Heart left ventricle (tissue), 16 donors: ENCODE data around the gene PTPN5. TPM values are rescaled to one million over a fixed set of nuclear protein-coding genes. Genes with fewer than 3 reads are reported as not detected.
"Not testable (repeated sequence)": the region's sequence is repeated elsewhere in the genome, so short reads cannot be mapped to it uniquely, and the experiment has no call there.

Source experiments
- ATAC-seq, 4 donors: fragments of 200-7000 bp; cut with Tn5 transposase; one replicate each; pipeline ENCODE4 v1.9.1; 2020 to 2022; ENCODE audit warnings: moderate library complexity in 4 of 4, mild to moderate bottlenecking in 3 of 4, moderate number of reproducible peaks in 1 of 4
- DNase-seq, 5 donors: peaks; one replicate each; pipeline ENCODE4 v3.0.0-alpha.2; 2020
- H3K27ac ChIP-seq, 12 donors: fragments of 200-600 bp; sonication (generic) in 4 of 12; one replicate each; pipeline versions ENCODE4 v1.5.0 to v1.8.0; 2016 to 2022; ENCODE audit warnings: mild to moderate bottlenecking in 2 of 12
- H3K27me3 ChIP-seq, 9 donors: fragments of 200-600 bp; sonication (generic) in 2 of 9; one replicate each; pipeline versions ENCODE4 v1.5.1 to v1.8.0; 2016 to 2022; ENCODE audit warnings: mild to moderate bottlenecking in 3 of 9
- H3K36me3 ChIP-seq, 9 donors: fragments of 200-600 bp; sonication (generic) in 2 of 9; one replicate each; pipeline versions ENCODE4 v1.5.0 to v1.8.0; 2018 to 2022; ENCODE audit warnings: mild to moderate bottlenecking in 2 of 9
- H3K4me1 ChIP-seq, 12 donors: fragments of 200-600 bp; sonication (generic) in 4 of 12; one replicate each; pipeline versions ENCODE4 v1.5.0 to v1.8.0; 2016 to 2022; ENCODE audit warnings: mild to moderate bottlenecking in 3 of 12
- H3K4me3 ChIP-seq, 12 donors: fragments of 200-600 bp; sonication (generic) in 4 of 12; one replicate each; pipeline versions ENCODE4 v1.5.0 to v1.8.0; 2017 to 2022; ENCODE audit warnings: mild to moderate bottlenecking in 9 of 12, moderate library complexity in 4 of 12
- H3K9me3 ChIP-seq, 12 donors: fragments of 200-600 bp; sonication (generic) in 4 of 12; one replicate each; pipeline versions ENCODE4 v1.5.0 to v1.8.0; 2016 to 2022; ENCODE audit warnings: mild to moderate bottlenecking in 1 of 12
- POLR2A ChIP-seq, 2 donors: fragments of 450-650 bp; IDR thresholded peaks; one replicate each; pipeline ENCODE4 v1.6.1; 2017; ENCODE audit warnings: antibody characterized with exemption in 2 of 2, mild to moderate bottlenecking in 2 of 2, moderate library complexity in 2 of 2
- WGBS, 4 donors: extraction: QIAGEN DNeasy Blood & Tissue Kit in 2 of 4; methylation state at CpG; one replicate each; pipeline versions ENCODE4 v1.1.5 to v1.1.7; 2013 to 2018; 5-methylcytosine and 5-hydroxymethylcytosine counted together
- intact Hi-C, 10 donors: fragments of 100-400 bp; cut with DNase I; formaldehyde crosslinking; loops; one replicate each; pipeline versions ENCODE4 v1.11.1 to v1.14.2; 2022
- polyA plus RNA-seq, 2 donors: library from polyadenylated mRNA; stranded (reverse); fragments of 200-250 nt; gene quantifications; one replicate each; pipeline ENCODE4 v1.2.3, GENCODE V29; 2013
- total RNA-seq, 9 donors: library from RNA; depleted of rRNA in 2 of 9; stranded (reverse); fragments of >200 nt in 2 of 9; fragmentation: NEBNext Ultra II Directional in 3 of 9; extraction: Animal tissue kit (Norgen Biotek cat#: 25700) in 3 of 9; gene quantifications; one replicate each; pipeline versions ENCODE4 v1.1.0 to v1.2.4, GENCODE V29; 2016 to 2023
- TF ChIP-seq, protein P1 (sequence below), 12 donors: fragments of 200-600 bp; sonication (generic) in 4 of 12; IDR thresholded peaks; one replicate each; pipeline versions ENCODE4 v1.5.0 to v1.8.0; 2018 to 2022; ENCODE audit warnings: antibody characterized with exemption in 12 of 12, mild to moderate bottlenecking in 5 of 12
- donor health status: ischemic (EF 13 %, LVEDD 7.1; RV severe dilation, severe dysfunction).
- donor health status: healthy with polysubstance abuse.
- donor health status: DM: no; HTN: yes; CAD: no.
- donor health status: DM: no; HTN: no; CAD: no.
- donor health status: ischemic (EF 25% LVEDD 6.9; RV normal size, moderate dysfunction).
- donor health status: ischemic (EF 25% LVEDD 5.7; RV mildly dilated, moderate dysfunction).
- donor health status: healthy.
- donor health status: DM: yes; HTN: yes; CAD: no.
- donor health status: ischemic (EF 35%, LVEDD 5.7; RV mildly dilated, moderate dysfunction).
- donor health status: nonischemic (EF 11% LVEDD 7.7; RV severe dilation, severe dysfunction).
- donor health status: DM: yes; HTN: yes; CAD: no.
- donor health status: PGD.
- donor health status: ischemic (EF 29% LVEDD 5.4; RV normal size, mild dysfunction).
- donor health status: nonischemic (EF 23%, LVEDD 6.1; RV moderate dilation, normal function).

PTPN5 gene
- total and polyA plus RNA-seq, 11 donors, result 2.3 to 18.5 (median 5.4) TPM

DNA sequence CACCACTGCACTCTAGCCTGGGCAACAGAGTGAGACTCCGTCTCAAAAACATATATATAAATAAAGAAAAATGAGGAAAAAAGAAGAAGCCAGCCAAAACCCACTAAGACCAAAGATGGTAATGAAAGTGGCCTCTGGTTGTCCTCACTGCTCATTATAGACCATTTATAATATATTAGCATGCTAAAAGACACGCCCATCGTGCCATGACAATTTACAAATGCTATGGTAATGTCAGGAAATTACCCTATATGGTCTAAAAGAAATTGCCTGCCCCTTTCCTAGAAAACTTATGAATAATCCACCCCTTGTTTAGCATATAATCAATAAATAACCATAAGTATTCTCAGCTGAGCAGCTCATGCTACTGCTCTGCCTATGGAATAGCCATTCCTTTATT is 109.1 kb downstream of the PTPN5 start:
- Histone ChIP-seq H3K4me3 (no peak overlapping the region), H3K27ac (no peak overlapping the region), H3K9me3 (no peaks in the 10 kb centered on the region), H3K36me3 (no peaks in the 10 kb centered on the region), H3K27me3 (no peaks in the 10 kb centered on the region), H3K4me1 (no peaks in the 10 kb centered on the region)
- intact Hi-C loops, result no loop called here
- ATAC-seq (no peak), DNase-seq (no peak)
- TF ChIP-seq POLR2A (IDR thresholded peaks at IDR 0.05), result no peak
- TF ChIP-seq, protein P1, sequence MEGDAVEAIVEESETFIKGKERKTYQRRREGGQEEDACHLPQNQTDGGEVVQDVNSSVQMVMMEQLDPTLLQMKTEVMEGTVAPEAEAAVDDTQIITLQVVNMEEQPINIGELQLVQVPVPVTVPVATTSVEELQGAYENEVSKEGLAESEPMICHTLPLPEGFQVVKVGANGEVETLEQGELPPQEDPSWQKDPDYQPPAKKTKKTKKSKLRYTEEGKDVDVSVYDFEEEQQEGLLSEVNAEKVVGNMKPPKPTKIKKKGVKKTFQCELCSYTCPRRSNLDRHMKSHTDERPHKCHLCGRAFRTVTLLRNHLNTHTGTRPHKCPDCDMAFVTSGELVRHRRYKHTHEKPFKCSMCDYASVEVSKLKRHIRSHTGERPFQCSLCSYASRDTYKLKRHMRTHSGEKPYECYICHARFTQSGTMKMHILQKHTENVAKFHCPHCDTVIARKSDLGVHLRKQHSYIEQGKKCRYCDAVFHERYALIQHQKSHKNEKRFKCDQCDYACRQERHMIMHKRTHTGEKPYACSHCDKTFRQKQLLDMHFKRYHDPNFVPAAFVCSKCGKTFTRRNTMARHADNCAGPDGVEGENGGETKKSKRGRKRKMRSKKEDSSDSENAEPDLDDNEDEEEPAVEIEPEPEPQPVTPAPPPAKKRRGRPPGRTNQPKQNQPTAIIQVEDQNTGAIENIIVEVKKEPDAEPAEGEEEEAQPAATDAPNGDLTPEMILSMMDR (IDR thresholded peaks at IDR 0.05), result no peak
- WGBS, 4 donors, result 92 to 97% (median 94%) methylated on average over 3 of the region's 3 CpGs

DNA sequence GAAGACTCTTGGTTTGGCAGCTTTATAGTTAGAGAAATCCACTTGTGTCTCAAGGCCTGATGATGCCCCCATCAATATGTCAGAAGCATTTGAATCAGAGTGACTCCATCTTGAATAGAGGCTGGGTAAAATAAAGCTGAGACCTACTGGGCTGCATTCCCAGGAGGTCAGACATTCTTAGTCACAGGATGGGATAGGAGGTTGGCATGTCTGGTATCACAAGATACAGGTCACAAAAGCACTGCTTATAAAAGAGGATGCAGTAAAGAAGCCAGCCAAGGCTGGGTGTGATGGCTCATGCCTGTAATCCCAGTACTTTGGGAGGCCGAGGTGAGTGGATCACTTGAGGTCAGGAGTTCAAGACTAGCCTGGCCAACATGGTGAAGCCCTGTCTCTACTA is 109.6 kb downstream of the PTPN5 start:
- WGBS, 4 donors, result 40 to 91% (median 67%) methylated on average over 1 of the region's 1 CpG
- H3K36me3 ChIP-seq, H3K4me1 ChIP-seq, H3K27me3 ChIP-seq, intact Hi-C loops, H3K4me3 ChIP-seq, ATAC-seq, H3K9me3 ChIP-seq, H3K27ac ChIP-seq, DNase-seq: not testable (repeated sequence)

Other genes starting within 250 kb of the PTPN5 start
- 10 to 100 TPM; 16.9 to 37.8 (median 23.1) TPM for gene UEVLD, start 203.1 kb downstream of the PTPN5 start, total RNA-seq
- 10 to 100 TPM in 1 of 2 donors, 1 to 10 TPM in 1; 4.3 to 15.4 TPM for gene UEVLD, start 203.1 kb downstream of the PTPN5 start, polyA plus RNA-seq
- gene MISFA, start 192.0 kb downstream of the PTPN5 start, total RNA-seq, result 10 to 100 TPM in 1 of 9 donors, 1 to 10 TPM in 8; 3.1 to 10.6 (median 7.8) TPM
- 10 to 100 TPM in 1 of 2 donors, under 1 TPM in 1; 0.93 to 11.1 TPM for gene MISFA, start 192.0 kb downstream of the PTPN5 start, polyA plus RNA-seq
- gene SPTY2D1, start 157.5 kb downstream of the PTPN5 start, total RNA-seq, result 10 to 100 TPM in 6 of 9 donors, 1 to 10 TPM in 3; 8.2 to 13.3 (median 11.4) TPM
- gene SPTY2D1, start 157.5 kb downstream of the PTPN5 start, polyA plus RNA-seq, result 1 to 10 TPM; 1.7 to 9.1 TPM
- 10 to 100 TPM in 2 of 9 donors, 1 to 10 TPM in 7; 2.3 to 13.1 (median 4.9) TPM for gene TMEM86A, start 93.0 kb downstream of the PTPN5 start, total RNA-seq
- gene TMEM86A, start 93.0 kb downstream of the PTPN5 start, polyA plus RNA-seq, result 1 to 10 TPM; 3.0 to 3.7 TPM
- gene IGSF22, start 65.6 kb downstream of the PTPN5 start, total RNA-seq, result 1 to 10 TPM in 3 of 9 donors, under 1 TPM in 6; 0.32 to 1.2 (median 0.82) TPM
- gene IGSF22, start 65.6 kb downstream of the PTPN5 start, polyA plus RNA-seq, result under 1 TPM; 0.24 to 0.50 TPM
- not detected for gene MRGPRX1, start 147.6 kb upstream of the PTPN5 start, total RNA-seq
- gene MRGPRX1, start 147.6 kb upstream of the PTPN5 start, polyA plus RNA-seq, result not detected